Suppressor macrophage (primary cell): ENCODE data around the gene ATG12.
A peak's percentile ranks its signal among the peaks of the same experiment; 100 is the strongest.
"Not testable (repeated sequence)": the region's sequence is repeated elsewhere in the genome, so short reads cannot be mapped to it uniquely, and the experiment has no call there.

Source experiments
- DNase-seq, 4 experiments: peaks; one replicate each; pipeline ENCODE4 v3.0.0-alpha.2; 2020 to 2022

Gene ATG12

DNA sequence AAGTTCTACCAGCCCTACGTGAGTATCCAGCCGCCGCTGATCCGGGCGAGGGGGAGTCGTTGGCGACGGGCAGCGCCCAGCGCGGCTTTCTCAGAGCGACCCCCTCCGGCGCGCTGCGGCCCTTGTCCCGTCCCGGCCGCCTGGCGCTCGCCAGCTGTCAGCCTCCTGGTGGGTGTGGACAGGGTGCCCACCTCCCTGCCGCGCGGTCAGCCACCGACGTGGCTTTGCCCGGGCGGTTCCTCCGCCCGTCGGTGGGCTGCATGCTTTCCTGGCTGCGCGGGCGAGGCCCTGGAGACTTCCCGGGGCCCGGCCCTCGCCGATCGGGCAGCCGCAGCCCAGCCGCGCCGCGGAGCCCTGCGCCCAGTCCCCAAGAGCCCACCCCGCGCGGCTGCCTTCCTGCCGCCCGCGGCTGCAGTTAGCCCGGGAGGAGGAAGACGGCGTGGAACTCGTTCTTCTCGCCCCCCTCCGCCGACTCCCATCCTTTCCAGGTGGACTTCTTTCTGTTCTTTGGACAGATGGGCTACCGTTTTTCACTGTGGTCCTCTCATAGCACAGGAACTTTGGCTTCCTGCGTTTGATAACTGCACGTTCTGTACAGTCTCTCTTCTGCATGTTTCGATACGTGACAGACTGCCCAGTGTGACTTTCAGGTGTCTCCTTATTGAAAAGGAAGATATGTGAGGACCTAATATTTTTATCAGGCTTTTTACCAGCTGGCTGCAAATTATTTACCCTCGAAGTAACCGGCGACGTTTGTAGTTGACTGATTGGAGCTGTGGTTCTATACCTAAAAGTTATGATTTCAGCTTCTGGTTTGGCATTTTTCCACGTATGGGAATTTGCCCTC is 947 bp upstream of the ATG12 start:
- DNase-seq: peak in 3 of 4 experiments; percentile 74 to 84 (median 76)

DNA sequence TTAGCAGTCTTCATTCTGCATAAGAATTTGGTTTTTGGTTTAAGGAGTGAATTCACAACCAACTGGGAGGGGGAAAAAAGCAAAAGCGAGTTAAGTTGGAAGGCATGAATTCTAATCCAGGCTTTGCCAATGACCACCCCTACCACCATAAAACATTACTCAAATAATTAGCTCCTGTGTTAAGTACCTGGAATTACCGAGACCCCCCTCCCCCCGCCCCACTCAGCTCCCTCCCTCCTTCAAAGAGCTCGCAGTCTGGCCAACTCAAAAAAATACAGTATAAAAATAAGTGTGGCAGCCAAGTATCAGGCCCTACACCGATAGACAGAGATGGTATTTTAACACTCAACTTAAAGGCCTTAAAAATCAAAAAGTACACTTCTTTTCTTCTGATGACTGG is 492 bp downstream of the ATG12 start:
- DNase-seq: no peak

DNA sequence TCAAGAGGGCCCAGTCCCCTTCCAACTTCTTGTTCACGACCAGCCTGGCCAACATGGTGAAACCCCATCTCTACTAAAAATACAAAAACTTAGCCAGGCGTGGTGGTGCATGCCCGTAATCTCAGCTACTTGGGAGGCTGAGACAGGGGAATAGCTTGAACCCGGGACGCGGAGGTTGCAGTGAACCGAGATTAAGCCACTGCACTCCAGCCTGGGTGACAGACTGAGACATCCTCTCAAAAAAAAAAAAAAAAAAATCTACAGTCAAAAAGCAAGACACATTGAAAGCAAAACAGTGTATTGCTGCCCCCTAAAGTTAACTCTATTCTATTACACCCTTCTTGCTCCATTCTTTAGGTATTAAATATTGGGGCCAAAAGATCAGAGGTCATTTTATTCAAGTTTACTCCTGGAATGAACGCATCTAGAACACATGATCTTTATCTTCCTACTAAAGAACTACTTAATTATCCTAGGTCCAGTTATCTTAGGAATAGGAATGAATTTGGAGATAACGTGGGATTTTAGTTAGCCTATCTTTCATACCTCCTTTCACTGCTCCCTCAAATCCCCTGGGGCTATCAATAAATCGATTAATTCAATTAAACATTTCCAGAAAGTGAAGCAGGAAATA is 2.4 kb downstream of the ATG12 start:
- DNase-seq: peak; percentile 14 to 72 (median 46)

DNA sequence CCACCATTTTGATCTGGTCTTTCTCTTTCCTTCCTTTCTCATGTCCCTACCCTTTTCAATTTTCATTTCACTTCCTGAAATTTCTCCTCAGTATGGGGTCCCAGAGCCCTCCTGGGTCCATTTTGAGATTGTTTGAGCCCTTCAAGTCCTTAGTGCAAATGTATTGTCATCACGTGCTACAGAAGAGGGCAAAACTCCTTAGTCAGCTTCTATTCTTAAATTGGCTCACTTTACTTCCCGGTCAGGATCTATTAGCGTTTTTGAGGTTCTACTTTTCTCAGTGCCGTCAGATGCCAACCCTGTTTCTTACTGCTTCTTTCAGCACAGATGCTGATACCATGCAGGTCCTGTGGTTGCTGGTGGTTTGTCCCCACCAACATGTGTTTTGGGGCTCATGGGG is 5.9 kb downstream of the ATG12 start:
- no peak for DNase-seq

- peak; percentile 56 to 71 (median 62) for DNase-seq
Measured at GRCh38 chr5:115831163-115831768, 10.1 kb downstream of the ATG12 start.

GRCh38 chr5:115829913-115830312 is 11.5 kb downstream of the ATG12 start:
- DNase-seq: no peak

GRCh38 chr5:115825948-115826347 is 15.4 kb downstream of the ATG12 start:
- no peak for DNase-seq

DNA sequence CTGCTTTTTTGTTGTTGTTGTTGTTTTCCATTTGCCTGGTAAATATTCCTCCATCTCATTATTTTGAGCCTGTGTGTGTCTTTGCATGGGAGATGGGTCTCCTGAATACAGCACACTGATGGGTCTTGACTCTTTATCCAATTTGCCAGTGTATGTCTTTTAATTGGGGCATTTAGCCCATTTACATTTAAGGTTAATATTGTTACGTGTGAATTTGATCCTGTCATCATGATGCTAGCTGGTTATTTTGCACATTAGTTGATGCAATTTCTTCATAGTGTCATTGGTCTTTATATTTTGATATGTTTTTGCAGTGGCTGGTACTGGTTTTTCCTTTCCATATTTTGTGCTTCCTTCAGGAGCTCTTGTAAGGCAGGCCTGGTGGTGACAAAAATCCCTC is 16.4 kb downstream of the ATG12 start:
- DNase-seq: not testable (repeated sequence)

GRCh38 chr5:115820846-115821245 is 20.5 kb downstream of the ATG12 start:
- no peak for DNase-seq

GRCh38 chr5:115818821-115819220 is 22.5 kb downstream of the ATG12 start:
- no peak for DNase-seq

DNA sequence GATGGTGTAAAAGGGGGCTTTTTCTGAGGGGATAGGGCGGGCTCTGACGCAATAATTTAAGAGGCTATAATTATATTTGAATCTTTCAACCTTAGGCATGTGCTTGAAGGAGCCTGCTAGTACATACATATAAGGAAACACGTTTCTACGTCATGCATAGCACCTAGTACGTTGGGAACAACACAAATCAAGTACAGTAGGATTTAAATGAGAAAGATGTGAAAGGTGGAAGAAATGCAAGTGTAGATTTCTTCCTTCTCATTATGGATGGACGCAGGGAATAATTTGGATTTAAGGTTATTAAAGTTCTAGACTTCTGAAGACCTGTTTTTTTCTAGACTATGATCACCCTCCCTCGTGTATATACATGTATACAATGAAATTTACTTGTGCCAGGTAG is 24.0 kb downstream of the ATG12 start:
- DNase-seq: no peak

- DNase-seq: peak in 3 of 4 experiments; percentile 9 to 34 (median 19)
Measured at GRCh38 chr5:115816226-115817081, 24.9 kb downstream of the ATG12 start, which contains the start of gene CDO1. TSS of gene CDO1 (minus strand) at chr5:115816659. CDS start at chr5:115816397, 262 bp downstream.

GRCh38 chr5:115815693-115816225 is 25.6 kb downstream of the ATG12 start:
- DNase-seq: peak in 1 of 4 experiments; percentile 25

GRCh38 chr5:115815006-115815692 is 26.2 kb downstream of the ATG12 start:
- peak in 1 of 4 experiments; percentile 10 for DNase-seq

- no peak for DNase-seq
Measured at GRCh38 chr5:115813719-115814118, 27.6 kb downstream of the ATG12 start.

DNA sequence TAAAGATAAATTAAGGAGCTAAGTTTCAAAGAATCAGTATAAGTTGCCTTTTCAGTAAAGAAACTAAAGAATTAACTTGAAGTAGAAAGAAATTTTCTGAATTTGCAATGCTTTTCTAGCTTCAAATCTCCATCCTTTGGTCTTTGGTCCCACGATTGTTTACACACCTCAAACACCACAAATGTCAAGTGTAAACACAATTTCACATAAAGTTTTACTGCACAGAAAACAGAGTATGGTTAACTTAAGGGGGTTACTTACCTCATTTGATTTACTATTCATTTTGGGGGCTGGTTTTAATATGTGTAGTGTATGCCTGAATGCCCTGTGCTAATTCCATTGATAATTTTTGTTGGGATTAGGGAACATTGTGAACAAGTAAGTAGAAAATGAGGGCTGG is 29.0 kb downstream of the ATG12 start:
- no peak for DNase-seq

DNA sequence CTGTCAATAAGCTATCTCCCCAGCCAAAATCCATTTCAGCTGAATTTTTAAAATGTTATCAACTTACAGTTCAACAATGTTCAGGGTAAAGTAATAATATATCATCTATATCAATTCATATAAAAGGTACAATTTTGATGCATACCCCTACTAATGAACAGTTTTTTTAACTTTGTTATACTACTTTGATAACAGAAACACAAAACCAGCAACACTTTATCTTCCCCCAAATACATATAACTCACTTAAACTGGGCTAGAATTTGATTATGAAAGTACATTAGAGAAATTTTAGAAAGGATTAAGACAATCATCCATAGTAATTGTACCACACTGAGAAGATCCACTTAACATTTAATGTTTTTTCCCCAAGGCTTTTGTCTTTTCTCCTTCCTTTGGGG is 30.0 kb downstream of the ATG12 start:
- DNase-seq: no peak

- DNase-seq: no peak
Measured at GRCh38 chr5:115810761-115811160, 30.6 kb downstream of the ATG12 start.

DNA sequence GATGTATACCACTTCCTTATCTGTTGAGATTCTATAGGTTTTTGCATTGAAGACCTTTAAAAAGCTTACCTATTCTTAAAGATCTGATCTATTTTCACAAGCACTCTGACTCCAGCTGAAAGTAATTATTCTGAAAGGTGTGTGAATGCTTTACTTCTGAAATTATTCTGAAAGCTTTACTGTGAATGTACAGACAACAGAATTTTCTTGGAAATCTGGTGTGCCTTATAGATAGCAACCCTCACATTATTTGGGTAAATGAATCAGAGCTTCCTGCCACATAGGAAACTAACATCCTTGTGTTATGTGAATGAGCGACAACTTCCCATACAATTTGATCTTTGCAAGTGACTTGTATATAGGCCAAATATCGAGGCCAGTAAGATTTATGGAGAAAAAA is 31.4 kb downstream of the ATG12 start:
- DNase-seq: no peak

DNA sequence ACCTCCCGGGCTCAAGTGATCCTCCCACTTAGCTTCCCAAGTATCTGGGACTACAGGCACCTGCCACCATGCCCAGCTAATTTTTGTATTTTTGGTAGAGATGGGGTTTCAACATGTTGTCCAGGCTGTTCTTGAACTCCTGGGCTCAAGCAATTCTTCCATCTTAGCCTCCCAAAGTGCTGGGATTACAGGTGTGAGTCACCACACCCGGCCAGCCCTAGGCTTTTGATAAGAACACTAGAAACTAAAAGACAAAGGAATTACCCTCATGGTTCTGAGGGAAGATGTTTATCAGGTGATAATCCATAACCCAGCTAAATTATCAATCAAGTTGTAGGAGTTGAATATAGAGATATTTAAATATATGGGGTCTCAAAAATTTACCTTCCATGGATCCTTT is 33.3 kb downstream of the ATG12 start:
- not testable (repeated sequence) for DNase-seq

DNA sequence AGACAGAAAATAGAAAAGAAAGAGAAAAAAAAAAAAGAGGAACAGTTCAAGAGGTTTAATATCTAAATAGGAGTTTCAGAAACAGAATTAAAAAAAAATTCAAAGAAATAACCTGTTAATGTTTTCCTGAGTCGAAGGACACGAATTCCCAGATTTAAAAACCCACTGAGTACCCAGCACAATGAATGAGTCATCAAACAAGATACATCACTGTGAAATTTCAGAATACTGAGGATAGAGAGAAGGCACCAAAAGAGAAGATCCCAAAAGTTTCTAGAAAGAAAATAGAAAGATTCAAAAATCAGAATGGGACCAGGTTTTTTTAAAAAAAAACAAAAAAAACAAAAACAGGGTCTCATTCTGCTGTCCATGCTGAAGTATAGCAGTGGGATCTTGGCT is 33.7 kb downstream of the ATG12 start:
- DNase-seq: no peak
